ENCODE measurements around the gene FKTN.

GRCh38 chr9:105625088-105625487, 67.2 kb downstream of the FKTN start:
- TF ChIP-seq, protein P1, sequence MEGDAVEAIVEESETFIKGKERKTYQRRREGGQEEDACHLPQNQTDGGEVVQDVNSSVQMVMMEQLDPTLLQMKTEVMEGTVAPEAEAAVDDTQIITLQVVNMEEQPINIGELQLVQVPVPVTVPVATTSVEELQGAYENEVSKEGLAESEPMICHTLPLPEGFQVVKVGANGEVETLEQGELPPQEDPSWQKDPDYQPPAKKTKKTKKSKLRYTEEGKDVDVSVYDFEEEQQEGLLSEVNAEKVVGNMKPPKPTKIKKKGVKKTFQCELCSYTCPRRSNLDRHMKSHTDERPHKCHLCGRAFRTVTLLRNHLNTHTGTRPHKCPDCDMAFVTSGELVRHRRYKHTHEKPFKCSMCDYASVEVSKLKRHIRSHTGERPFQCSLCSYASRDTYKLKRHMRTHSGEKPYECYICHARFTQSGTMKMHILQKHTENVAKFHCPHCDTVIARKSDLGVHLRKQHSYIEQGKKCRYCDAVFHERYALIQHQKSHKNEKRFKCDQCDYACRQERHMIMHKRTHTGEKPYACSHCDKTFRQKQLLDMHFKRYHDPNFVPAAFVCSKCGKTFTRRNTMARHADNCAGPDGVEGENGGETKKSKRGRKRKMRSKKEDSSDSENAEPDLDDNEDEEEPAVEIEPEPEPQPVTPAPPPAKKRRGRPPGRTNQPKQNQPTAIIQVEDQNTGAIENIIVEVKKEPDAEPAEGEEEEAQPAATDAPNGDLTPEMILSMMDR (IDR thresholded peaks at IDR 0.05; ENCODE audit: insufficient read depth, low read depth, low read length): no peak
- TF ChIP-seq EZH2 (IDR thresholded peaks at IDR 0.05; ENCODE audit: insufficient read depth, low read length): no peak
